ENCODE results near the gene HRCT1. TPM values are rescaled to one million over a fixed set of nuclear protein-coding genes. Genes with fewer than 3 reads are reported as not detected.

Gene HRCT1
- total RNA-seq, 1 donor from 2014 or later = not detected

- Mint-ChIP-seq H3K36me3 (no peaks in the 10 kb centered on the region), H3K9me3 (peaks cover 2% of the 10 kb centered on the region), H3K27ac (no peak overlapping the region), H3K4me1 (ENCODE audit: unreplicated experiment) (peaks cover 6% of the 10 kb centered on the region), H3K4me3 (no peak overlapping the region), H3K27me3 (peaks cover 36% of the 10 kb centered on the region)
- no peak for TF ChIP-seq CTCF (conservative IDR thresholded peaks at IDR 0.05)
- DNase-seq (ENCODE audit: extremely low spot score, unreplicated experiment) = no peak
These were observed 36.3 kb downstream of the HRCT1 start for GRCh38 chr9:35942286-35942685.

GRCh38 chr9:35944173-35944572 is 38.2 kb downstream of the HRCT1 start:
- H3K4me3 Mint-ChIP-seq = no peak overlapping the region
- H3K9me3 Mint-ChIP-seq = no peaks in the 10 kb centered on the region
- no peak overlapping the region for H3K27ac Mint-ChIP-seq
- H3K4me1 Mint-ChIP-seq (ENCODE audit: unreplicated experiment) = peaks cover 6% of the 10 kb centered on the region
- peaks cover 43% of the 10 kb centered on the region for H3K27me3 Mint-ChIP-seq
- no peaks in the 10 kb centered on the region for H3K36me3 Mint-ChIP-seq
- no peak for TF ChIP-seq CTCF (conservative IDR thresholded peaks at IDR 0.05)
- DNase-seq (ENCODE audit: extremely low spot score, unreplicated experiment) = no peak

GRCh38 chr9:35944841-35945240 is 38.8 kb downstream of the HRCT1 start:
- H3K9me3 Mint-ChIP-seq = no peaks in the 10 kb centered on the region
- no peak for TF ChIP-seq CTCF (conservative IDR thresholded peaks at IDR 0.05)
- H3K27me3 Mint-ChIP-seq = peaks cover 43% of the 10 kb centered on the region
- no peak overlapping the region for H3K4me3 Mint-ChIP-seq
- H3K36me3 Mint-ChIP-seq = no peaks in the 10 kb centered on the region
- peaks cover 6% of the 10 kb centered on the region for H3K4me1 Mint-ChIP-seq (ENCODE audit: unreplicated experiment)
- no peak overlapping the region for H3K27ac Mint-ChIP-seq
- no peak for DNase-seq (ENCODE audit: extremely low spot score, unreplicated experiment)

GRCh38 chr9:35945341-35946018 is 39.5 kb downstream of the HRCT1 start:
- Mint-ChIP-seq H3K36me3 (no peaks in the 10 kb centered on the region), H3K4me3 (peak overlapping the region; percentile 82), H3K27ac (no peak overlapping the region), H3K4me1 (ENCODE audit: unreplicated experiment) (peaks cover 6% of the 10 kb centered on the region), H3K9me3 (no peaks in the 10 kb centered on the region), H3K27me3 (peaks cover 40% of the 10 kb centered on the region)
- peak; percentile 80 for DNase-seq (ENCODE audit: extremely low spot score, unreplicated experiment)
- peak; percentile 89 for TF ChIP-seq CTCF (conservative IDR thresholded peaks at IDR 0.05)

- Mint-ChIP-seq H3K27ac (no peak overlapping the region), H3K27me3 (peaks cover 34% of the 10 kb centered on the region)
These were observed 42.4 kb downstream of the HRCT1 start for GRCh38 chr9:35948451-35948850.

More at GRCh38 chr9:35948451-35948850, 42.4 kb downstream of the HRCT1 start:
- Mint-ChIP-seq H3K9me3 (no peaks in the 10 kb centered on the region), H3K4me3 (no peak overlapping the region), H3K36me3 (no peaks in the 10 kb centered on the region), H3K4me1 (ENCODE audit: unreplicated experiment) (peaks cover 6% of the 10 kb centered on the region)
- DNase-seq (ENCODE audit: extremely low spot score, unreplicated experiment) = no peak
- TF ChIP-seq CTCF (conservative IDR thresholded peaks at IDR 0.05) = no peak

Data from type B pancreatic cell (in vitro differentiated cells).